Cardiac muscle cell (in vitro differentiated cells and primary cell): ENCODE results near the gene KPNA2. TPM values are rescaled to one million over a fixed set of nuclear protein-coding genes. Genes with fewer than 3 reads are reported as not detected.

Experiments
- DNase-seq, 2 donors: peaks; one replicate each; pipeline versions ENCODE4 v3.0.0 to v3.0.0-alpha.2; 2010 to 2017; ENCODE audit warnings: low read depth in 1 of 2, low spot score in 1 of 2
- H3K27ac ChIP-seq: fragments of 200-600 bp; sonication (generic); 2 replicates; pipeline ENCODE4 v1.5.1; 2016
- H3K27me3 ChIP-seq: fragments of 200-600 bp; sonication (generic); 2 replicates; pipeline ENCODE4 v1.6.0; 2016; ENCODE audit warnings: control low read depth
- H3K36me3 ChIP-seq: fragments of 200-600 bp; sonication (generic); 2 replicates; pipeline ENCODE4 v1.5.1; 2016; ENCODE audit warnings: control low read depth
- H3K4me1 ChIP-seq: fragments of 200-600 bp; sonication (generic); 2 replicates; pipeline ENCODE4 v1.8.1; 2017; ENCODE audit warnings: low read depth, mild to moderate bottlenecking, mixed run types
- H3K4me3 ChIP-seq: fragments of 200-600 bp; sonication (generic); 2 replicates; pipeline ENCODE4 v1.5.1; 2016; ENCODE audit warnings: mild to moderate bottlenecking
- H3K9me3 ChIP-seq: fragments of 200-600 bp; sonication (generic); 2 replicates; pipeline ENCODE4 v1.5.1; 2017; ENCODE audit warnings: low read depth, mild to moderate bottlenecking, control low read depth
- polyA plus RNA-seq: library from polyadenylated mRNA; unstranded; fragments of >200 nt; fragmentation: Nextera tagmentation; extraction: Ambion mirVana; gene quantifications from 2 replicates; pipeline ENCODE4 v1.2.1, GENCODE V29; 2016
- total RNA-seq: library from RNA; depleted of rRNA; stranded (reverse); fragments of >200 nt; gene quantifications from 2 replicates; pipeline ENCODE4 v1.2.3, GENCODE V29; 2016
- TF ChIP-seq, protein P1 (sequence below): IDR thresholded peaks from 2 replicates; pipeline ENCODE4 v1.5.1; 2012; ENCODE audit warnings: low read depth, mild to moderate bottlenecking, low read length

KPNA2 gene
- total and polyA plus RNA-seq, 2 experiments from 2014 or later: 129 to 200 TPM

GRCh38 chr17:68089881-68090280 is 54.3 kb downstream of the KPNA2 start:
- Histone ChIP-seq H3K27me3 (no peaks in the 10 kb centered on the region), H3K9me3 (no peaks in the 10 kb centered on the region), H3K4me1 (no peaks in the 10 kb centered on the region), H3K36me3 (no peaks in the 10 kb centered on the region), H3K4me3 (no peak overlapping the region), H3K27ac (no peak overlapping the region)
- peak in 1 of 2 donors; percentile 26 for DNase-seq
- TF ChIP-seq, protein P1, sequence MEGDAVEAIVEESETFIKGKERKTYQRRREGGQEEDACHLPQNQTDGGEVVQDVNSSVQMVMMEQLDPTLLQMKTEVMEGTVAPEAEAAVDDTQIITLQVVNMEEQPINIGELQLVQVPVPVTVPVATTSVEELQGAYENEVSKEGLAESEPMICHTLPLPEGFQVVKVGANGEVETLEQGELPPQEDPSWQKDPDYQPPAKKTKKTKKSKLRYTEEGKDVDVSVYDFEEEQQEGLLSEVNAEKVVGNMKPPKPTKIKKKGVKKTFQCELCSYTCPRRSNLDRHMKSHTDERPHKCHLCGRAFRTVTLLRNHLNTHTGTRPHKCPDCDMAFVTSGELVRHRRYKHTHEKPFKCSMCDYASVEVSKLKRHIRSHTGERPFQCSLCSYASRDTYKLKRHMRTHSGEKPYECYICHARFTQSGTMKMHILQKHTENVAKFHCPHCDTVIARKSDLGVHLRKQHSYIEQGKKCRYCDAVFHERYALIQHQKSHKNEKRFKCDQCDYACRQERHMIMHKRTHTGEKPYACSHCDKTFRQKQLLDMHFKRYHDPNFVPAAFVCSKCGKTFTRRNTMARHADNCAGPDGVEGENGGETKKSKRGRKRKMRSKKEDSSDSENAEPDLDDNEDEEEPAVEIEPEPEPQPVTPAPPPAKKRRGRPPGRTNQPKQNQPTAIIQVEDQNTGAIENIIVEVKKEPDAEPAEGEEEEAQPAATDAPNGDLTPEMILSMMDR: no peak

DNA sequence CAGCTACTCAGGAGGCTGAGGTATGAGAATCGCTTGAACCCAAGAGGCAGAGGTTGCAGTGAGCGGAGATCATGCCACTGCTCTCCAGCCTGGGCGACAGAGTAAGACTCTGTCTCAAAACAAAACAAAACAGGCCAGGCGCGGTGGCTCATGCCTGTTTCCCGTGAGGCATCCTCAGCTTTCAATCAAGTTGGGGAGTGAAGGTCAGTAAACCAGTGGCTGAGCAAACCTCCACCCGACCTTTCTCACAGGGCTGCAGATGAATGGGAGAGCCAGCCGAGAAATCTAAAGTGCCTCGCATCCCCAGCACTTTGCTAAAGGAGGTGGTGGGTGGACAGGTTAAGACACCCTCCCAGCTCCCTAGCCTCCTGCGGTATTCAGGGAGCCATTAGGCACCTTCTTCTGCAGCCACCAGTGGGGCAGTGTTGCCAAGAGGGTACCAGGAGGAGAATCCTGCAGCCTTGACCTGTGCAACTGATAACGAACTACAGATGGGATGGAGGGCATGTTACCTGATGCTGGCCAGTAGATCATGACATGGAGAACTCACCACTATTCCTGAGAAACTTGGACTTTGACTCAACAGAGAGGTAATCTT is 59.0 kb downstream of the KPNA2 start:
- Histone ChIP-seq H3K4me1 (no peaks in the 10 kb centered on the region), H3K9me3 (no peaks in the 10 kb centered on the region), H3K36me3 (no peaks in the 10 kb centered on the region), H3K4me3 (no peak overlapping the region), H3K27me3 (no peaks in the 10 kb centered on the region), H3K27ac (no peak overlapping the region)
- DNase-seq: no peak
- TF ChIP-seq, protein P1: no peak

GRCh38 chr17:68095205-68095811 is 59.8 kb downstream of the KPNA2 start:
- TF ChIP-seq, protein P1: no peak
- H3K27ac ChIP-seq: no peak overlapping the region
- H3K4me3 ChIP-seq: no peak overlapping the region
- no peaks in the 10 kb centered on the region for H3K36me3 ChIP-seq
- H3K9me3 ChIP-seq: no peaks in the 10 kb centered on the region
- no peaks in the 10 kb centered on the region for H3K4me1 ChIP-seq
- no peak for DNase-seq
- H3K27me3 ChIP-seq: no peaks in the 10 kb centered on the region

DNA sequence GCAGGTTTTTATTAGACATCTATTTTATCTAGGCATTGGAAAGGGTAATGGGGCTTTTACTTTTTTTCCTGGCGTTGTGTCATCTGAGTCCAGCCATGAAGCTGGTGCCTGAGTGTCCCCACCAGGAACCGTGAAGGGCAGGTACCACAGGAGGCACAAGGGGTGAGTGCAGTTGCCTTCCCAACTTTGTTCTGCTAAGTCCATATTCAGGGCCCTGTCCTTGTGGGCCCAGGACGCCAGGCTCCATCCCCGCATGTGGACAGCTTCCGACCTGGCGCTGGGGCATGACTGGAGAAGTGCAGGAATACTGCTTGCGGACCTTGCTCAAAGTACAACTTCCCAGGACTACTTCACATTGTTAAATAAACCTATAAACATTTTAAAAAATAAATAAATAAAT is 60.6 kb downstream of the KPNA2 start:
- H3K9me3 ChIP-seq: no peaks in the 10 kb centered on the region
- no peak overlapping the region for H3K27ac ChIP-seq
- no peak overlapping the region for H3K4me3 ChIP-seq
- no peak for DNase-seq
- no peaks in the 10 kb centered on the region for H3K27me3 ChIP-seq
- no peaks in the 10 kb centered on the region for H3K36me3 ChIP-seq
- no peaks in the 10 kb centered on the region for H3K4me1 ChIP-seq
- TF ChIP-seq, protein P1: no peak

Other genes starting within 250 kb of the KPNA2 start
- 43.9 and 83.9 TPM in 2 replicates for gene BPTF, start 210.2 kb upstream of the KPNA2 start, total RNA-seq
- gene BPTF, start 210.2 kb upstream of the KPNA2 start, polyA plus RNA-seq: 50.5 and 63.8 TPM in 2 replicates
- 10.4 and 13.5 TPM in 2 replicates for gene C17orf58, start 39.3 kb upstream of the KPNA2 start, total RNA-seq
- 13.5 and 24.1 TPM in 2 replicates for gene C17orf58, start 39.3 kb upstream of the KPNA2 start, polyA plus RNA-seq
- gene AMZ2, start 212.3 kb downstream of the KPNA2 start, total RNA-seq: 63.1 and 69.2 TPM in 2 replicates
- gene AMZ2, start 212.3 kb downstream of the KPNA2 start, polyA plus RNA-seq: 122 and 153 TPM in 2 replicates